Caki2 (cell line): ENCODE results near the gene WNT7A. TPM values are rescaled to one million over a fixed set of nuclear protein-coding genes. Genes with fewer than 3 reads are reported as not detected.

Experiments used
- DNase-seq: peaks from one replicate; pipeline ENCODE4 v3.0.0-alpha.2; 2015; ENCODE audit warnings: low read depth
- in situ Hi-C: cut with HindIII; loops from 2 replicates; pipeline ENCODE4 v1.10.0; 2016; ENCODE audit warnings: low sequenced_read_pairs, low pct_unique_long_range_greater_than_20kb, mixed read lengths
- total RNA-seq: library from RNA; depleted of rRNA; stranded (reverse); fragments of >200 nt; shearing (Covaris generic); gene quantifications from 2 replicates; pipeline ENCODE4 v1.2.3, GENCODE V29; 2014; ENCODE audit warnings: low replicate concordance

The WNT7A gene
- total RNA-seq, 1 experiment from 2014 or later: 0.03 TPM

GRCh38 chr3:13837751-13838150 lies 42.1 kb downstream of the WNT7A start:
- DNase-seq: no peak
- in situ Hi-C loops: no loop called here

DNA sequence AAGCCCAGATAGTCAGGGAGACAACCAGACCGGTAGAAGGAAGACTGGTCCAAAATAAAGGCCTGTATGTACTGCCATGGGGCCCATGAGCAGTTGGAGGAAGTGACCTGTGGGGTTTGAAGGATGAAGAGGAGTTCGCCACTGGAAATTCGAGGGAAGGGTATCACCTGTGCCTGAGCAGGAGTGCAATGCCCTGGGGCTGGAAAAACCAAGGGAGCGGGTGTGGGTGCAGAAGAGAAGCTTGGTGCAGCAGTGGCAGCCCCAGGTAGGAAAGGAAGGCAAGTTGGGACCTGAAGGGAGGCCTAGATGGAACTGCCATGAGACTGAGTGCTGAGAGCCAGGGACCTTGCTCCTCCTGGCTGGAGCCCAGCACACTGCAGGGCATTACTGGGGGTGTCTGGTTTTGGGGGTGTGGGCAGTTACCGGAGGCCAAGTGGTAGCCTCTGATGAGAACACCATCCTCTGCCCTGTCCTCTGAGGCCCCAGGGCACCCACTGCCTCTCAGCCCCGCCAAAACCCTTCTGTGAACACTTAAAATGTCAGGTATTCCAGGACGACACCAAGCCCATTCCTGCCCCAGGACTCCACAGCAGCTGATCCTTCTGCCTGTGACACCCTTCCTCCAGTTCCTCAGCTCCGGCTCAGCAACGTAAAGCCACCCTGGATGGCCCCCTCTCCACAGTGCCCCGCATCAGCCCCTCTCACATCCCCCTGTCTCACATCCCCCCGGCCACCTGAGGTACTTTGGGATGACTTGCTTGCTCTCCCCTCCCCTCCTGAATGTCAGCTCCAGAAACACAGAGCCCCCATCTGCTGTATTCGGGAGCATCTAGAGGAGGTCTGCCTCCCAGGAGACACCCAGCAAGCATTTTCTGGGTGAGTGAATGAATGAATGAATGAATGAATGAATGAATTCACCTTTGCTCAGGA lies 42.9 kb downstream of the WNT7A start:
- in situ Hi-C loops: no loop called here
- DNase-seq: no peak

GRCh38 chr3:13835246-13835645 lies 44.6 kb downstream of the WNT7A start:
- DNase-seq: no peak
- in situ Hi-C loops: no loop called here

DNA sequence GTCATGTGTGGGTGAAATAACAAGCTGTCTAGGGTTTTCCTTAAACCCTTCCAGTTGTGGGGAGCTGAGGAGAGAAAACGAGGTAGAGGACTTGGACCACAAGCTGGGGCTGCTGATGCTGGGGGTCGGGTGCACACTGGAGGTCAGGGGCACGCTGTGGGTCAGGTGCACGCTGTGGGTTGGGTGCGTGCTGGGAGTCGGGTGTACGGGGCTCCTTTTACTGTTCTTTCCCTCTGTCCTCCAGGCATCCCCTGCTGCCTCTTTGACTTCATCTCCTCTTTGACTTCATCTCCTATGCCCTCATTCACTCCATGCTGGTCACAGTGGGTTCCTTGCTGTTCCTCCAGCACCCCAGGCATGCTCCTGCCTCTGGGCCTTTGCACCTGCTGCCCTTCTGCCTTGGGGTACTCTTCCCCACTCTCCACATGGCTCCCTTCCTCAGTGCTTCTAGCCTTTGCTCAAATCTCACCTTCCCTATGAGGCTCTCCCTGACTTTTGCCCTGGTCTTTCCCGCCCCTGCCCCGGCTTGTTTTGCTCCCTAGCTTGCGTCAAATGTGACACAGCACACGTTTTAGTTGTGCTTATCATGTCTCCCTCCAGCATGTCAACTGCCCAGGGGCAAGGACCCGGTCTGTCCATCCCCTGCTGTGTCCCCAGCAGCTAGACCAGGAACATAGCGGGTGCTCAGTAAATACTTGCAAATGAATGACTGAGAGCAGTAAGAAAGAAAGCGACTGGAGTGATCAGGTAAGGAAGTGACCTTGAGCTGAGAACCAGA lies 45.4 kb downstream of the WNT7A start:
- DNase-seq: no peak
- in situ Hi-C loops: no loop called here

DNA sequence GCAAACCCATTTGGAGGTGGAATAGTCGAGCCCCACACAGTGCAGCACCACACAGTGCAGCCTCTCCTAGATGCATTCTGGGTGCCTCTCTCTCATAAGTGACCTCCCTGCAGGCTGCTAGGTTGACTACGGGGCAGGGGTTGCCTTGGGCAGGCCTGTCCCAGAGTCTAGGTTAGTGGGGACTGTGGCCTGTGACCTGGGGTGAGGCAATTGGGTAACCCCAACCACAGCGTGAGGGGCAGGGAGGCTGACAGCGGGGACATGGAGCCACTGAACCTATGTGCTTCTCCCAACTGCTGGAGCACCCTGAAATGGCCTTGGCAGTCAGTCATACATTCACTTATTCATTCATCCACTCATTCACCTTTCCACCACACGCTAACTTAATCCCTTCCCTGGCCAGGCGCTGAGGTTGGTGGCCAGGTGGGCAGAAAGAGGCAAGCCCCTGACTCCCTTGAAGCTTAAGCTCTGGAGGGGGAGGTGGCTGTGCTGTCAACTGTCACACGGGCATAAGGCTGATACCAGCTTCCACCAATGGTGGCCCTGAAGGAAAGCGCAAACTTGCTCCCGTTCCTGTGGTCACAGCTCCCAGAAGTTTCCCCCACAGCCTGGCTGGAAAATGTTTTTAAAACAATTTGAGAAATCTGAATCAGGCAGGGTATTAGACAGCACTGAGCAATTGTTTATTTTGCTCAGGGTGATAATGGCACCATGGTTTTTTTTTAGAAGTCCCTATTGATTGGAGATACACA lies 46.2 kb downstream of the WNT7A start:
- in situ Hi-C loops: no loop called here
- DNase-seq: no peak

- no peak for DNase-seq
- in situ Hi-C loops: no loop called here
Measured at GRCh38 chr3:13832130-13832529, 47.7 kb downstream of the WNT7A start.

GRCh38 chr3:13831386-13831996 lies 48.4 kb downstream of the WNT7A start:
- no peak for DNase-seq

GRCh38 chr3:13829311-13829710 lies 50.6 kb downstream of the WNT7A start:
- DNase-seq: no peak
- in situ Hi-C loops: no loop called here

More at GRCh38 chr3:13831386-13831996, 48.4 kb downstream of the WNT7A start:
- in situ Hi-C loops: no loop called here

DNA sequence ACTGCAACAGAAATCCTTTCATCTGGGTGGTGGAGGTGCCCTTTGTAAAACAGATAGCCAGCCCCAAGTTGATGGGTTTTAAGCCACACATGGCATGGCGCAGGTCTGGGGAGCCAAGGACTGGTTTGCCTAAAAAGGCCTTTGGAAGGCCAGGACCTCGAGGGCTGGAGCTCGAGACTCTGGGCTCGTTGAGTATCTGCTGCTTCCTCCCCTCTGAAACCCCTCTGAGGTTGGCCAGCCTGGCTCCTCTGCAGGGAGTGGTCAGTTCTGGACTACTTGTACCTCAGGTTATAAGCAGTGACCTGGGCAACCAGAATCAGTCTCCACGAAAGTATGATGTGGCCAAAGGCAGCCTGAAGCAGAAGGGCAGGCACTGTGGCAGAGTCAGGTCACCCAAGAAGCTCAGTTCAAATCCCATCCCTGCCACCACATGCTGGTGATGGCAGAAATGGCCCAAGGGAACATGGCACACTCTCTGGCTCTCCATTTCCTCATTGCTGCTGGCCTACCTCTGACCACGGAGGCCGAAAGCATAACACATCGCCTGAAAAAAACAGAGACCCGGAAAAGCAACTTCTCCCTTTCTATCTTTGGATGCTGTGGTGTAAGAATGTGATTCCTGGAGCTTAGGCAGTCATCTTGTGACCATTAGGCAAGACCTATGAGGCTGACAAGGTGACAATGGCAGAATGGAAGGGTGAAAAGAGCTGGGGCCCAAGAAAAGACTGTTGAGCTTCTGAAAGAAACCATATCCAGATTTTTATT lies 51.2 kb downstream of the WNT7A start:
- in situ Hi-C loops: no loop called here
- no peak for DNase-seq

GRCh38 chr3:13827699-13828098 lies 52.2 kb downstream of the WNT7A start:
- in situ Hi-C loops: no loop called here
- no peak for DNase-seq

GRCh38 chr3:13827256-13827655 lies 52.6 kb downstream of the WNT7A start:
- in situ Hi-C loops: no loop called here
- peak; percentile 10 for DNase-seq

GRCh38 chr3:13826672-13827071 lies 53.2 kb downstream of the WNT7A start:
- in situ Hi-C loops: no loop called here
- DNase-seq: no peak

DNA sequence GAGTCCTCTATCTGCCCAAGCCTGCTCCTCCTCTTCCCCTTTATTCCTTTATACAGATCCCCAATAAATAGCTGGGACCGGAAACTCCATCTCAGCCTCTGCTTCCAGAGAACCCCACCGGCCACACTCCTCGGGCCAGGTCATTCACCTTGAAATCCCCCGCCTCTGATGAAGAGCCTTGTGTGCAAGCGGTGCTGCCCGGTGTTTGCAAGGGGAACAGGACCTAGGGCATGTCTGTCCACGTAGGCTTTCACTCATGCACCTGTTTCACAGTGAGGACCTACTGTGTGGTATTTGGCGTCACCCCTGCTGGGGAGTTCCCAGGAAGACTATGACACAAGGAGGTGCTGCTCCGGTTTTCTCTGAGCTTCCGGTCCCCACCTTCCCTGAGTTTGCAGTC lies 54.0 kb downstream of the WNT7A start:
- no peak for DNase-seq
- in situ Hi-C loops: no loop called here

GRCh38 chr3:13825311-13825579 lies 54.6 kb downstream of the WNT7A start:
- in situ Hi-C loops: no loop called here
- DNase-seq: no peak

DNA sequence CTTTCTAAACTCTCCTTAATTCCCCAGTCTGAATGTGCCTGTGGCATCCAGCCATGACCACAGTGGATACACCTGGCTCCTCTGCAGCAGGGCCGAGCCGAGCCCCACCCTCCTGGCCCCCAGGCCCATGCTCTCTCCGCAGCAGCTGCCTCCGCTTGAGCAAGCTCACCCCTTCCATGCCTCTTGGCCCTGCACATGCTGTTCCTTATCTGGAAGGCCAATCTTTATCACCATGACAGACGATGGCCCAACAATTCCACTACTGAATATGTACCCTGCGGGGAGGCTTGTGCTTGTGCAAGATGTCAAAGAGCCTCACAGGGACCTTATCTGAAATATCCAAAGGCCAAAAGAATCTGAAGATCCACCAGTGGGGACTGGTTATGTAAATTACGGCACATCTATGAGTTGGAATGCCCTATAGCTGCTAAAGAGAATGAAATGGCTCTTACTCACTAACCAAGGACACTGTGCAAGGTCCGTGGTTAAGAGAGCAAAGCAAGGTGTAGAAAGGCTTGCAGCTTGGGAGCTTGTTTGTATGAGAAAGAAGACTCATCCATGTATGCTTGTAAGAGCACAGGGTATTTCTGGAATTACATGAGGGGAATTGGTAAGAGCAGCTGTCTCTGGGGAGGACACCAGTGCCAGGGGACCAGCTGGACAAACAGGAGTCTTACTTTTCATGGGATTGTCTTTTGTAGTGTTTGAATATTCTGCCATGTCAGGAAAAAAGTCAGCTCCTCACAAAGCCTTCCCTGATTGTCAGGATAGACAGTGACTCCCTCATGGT lies 55.2 kb downstream of the WNT7A start:
- no peak for DNase-seq
- in situ Hi-C loops: no loop called here

DNA sequence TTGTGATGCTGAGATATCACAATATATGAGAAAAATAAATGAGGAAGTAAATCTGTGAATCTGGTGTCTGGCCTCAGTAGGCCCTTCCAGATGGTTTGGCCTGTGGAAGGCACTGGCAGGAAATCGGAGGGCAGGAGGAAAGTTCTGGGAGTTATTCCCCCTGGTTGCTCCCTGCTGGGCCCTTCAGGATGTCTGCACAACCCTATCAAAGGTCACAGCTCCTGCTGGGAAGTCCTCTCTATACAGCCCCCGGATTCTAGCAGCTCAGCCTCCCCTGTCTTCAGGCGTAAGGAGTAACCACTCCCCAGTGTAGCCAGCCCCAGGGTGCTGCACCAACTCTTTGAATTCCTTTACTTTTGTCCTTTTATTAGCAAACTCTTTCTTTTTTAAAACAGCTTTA lies 56.2 kb downstream of the WNT7A start:
- no peak for DNase-seq
- in situ Hi-C loops: no loop called here

- no peak for DNase-seq
- in situ Hi-C loops: no loop called here
Measured at GRCh38 chr3:13822871-13823585, 56.8 kb downstream of the WNT7A start.
